Vagina (tissue), 2 donors: ENCODE results near the gene VIL1.

Experiments
- POLR2AphosphoS5 ChIP-seq, 2 donors: sonication (generic); formaldehyde crosslinking; IDR thresholded peaks; one replicate each; pipeline ENCODE4 v1.9.0; 2017; ENCODE audit warnings: antibody characterized with exemption in 2 of 2, mild to moderate bottlenecking in 2 of 2, low read depth in 1 of 2; ENCODE audit not compliant: insufficient read depth in 1 of 2
- TF ChIP-seq, protein P1 (sequence below), 3 experiments: fragments of 450-650 bp in 2 of 3; fragments of 200-600 bp in 1 of 3; sonication (generic) in 1 of 3; IDR thresholded peaks; one replicate each; pipeline ENCODE4 v1.5.1; 2017 to 2019; ENCODE audit warnings: antibody characterized with exemption in 3 of 3, mild to moderate bottlenecking in 2 of 3, moderate library complexity in 2 of 3

GRCh38 chr2:218472988-218473387 is 54.1 kb downstream of the VIL1 start:
- TF ChIP-seq, protein P1, sequence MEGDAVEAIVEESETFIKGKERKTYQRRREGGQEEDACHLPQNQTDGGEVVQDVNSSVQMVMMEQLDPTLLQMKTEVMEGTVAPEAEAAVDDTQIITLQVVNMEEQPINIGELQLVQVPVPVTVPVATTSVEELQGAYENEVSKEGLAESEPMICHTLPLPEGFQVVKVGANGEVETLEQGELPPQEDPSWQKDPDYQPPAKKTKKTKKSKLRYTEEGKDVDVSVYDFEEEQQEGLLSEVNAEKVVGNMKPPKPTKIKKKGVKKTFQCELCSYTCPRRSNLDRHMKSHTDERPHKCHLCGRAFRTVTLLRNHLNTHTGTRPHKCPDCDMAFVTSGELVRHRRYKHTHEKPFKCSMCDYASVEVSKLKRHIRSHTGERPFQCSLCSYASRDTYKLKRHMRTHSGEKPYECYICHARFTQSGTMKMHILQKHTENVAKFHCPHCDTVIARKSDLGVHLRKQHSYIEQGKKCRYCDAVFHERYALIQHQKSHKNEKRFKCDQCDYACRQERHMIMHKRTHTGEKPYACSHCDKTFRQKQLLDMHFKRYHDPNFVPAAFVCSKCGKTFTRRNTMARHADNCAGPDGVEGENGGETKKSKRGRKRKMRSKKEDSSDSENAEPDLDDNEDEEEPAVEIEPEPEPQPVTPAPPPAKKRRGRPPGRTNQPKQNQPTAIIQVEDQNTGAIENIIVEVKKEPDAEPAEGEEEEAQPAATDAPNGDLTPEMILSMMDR (IDR thresholded peaks at IDR 0.05) = no peak
- no peak for TF ChIP-seq POLR2AphosphoS5 (IDR thresholded peaks at IDR 0.05; ENCODE audit: insufficient read depth in 1 of 2, low read depth in 1 of 2)
